GM18508 (cell line): Measurements from ENCODE around the gene ADRA2B.
"Not testable (repeated sequence)": the region's sequence is repeated elsewhere in the genome, so short reads cannot be mapped to it uniquely, and the experiment has no call there.

Source experiments
- ATAC-seq: cut with Tn5 transposase; IDR thresholded peaks from one replicate; pipeline ENCODE4 v1.9.1; 2021; ENCODE audit warnings: moderate number of reproducible peaks; ENCODE audit not compliant: insufficient read depth, unreplicated experiment

Gene ADRA2B

DNA sequence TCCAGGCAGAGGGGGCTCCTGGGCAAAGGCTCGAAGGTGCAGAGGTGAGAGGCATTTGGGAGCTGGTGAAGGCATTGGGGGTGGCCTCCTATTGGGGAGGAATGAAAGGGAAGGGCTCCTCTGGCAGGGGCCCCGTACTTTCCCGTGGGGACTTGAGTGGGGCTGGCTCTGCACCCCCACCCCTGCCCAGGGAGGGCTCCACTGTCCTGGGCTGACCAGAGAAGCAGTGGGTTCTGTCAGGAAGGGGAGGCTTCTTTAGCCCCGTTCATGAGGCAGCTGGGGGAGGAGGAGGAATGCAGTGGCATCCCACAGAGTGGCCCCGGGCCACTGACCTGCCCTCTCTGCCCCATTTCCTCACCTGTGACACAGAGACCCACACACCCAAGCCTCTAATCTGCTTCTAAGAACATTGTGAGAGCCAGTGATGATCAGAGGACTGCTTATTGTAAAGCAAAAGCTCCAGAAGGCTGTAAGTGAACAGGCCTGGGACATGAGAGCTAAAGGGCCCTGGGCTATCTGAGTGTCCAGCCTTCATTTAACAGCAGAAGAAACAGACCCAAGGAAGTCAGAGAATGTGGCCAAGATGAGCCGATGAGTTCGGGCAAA, 43.1 kb downstream of the ADRA2B start:
- ATAC-seq = no peak

GRCh38 chr2:96072746-96073145, 43.6 kb downstream of the ADRA2B start:
- no peak for ATAC-seq

DNA sequence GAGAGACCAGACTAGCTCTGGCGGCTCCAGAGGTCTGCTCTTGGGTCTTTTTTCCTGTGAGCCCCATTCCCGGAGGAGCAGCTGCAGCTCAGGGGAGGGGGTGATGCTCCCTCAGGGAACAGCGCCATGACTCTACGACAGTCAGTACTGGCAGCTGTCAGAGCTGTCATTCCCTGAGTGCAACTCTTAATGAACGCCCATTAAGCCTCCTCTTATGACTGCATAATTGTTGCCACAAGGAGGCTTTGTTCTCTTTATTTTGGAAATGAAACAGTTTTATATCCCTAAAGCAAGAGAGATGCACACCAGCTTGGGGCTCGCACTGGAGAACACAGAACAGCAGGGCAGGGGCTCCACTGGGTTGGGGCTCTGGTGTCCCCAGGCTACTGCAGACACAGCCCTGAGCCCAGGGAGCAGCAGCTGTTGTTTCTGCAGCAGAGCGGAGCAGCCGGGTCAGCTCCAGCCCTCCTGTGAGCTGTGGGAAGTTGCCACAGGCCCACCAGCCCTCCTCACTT, 44.3 kb downstream of the ADRA2B start:
- ATAC-seq = not testable (repeated sequence)

DNA sequence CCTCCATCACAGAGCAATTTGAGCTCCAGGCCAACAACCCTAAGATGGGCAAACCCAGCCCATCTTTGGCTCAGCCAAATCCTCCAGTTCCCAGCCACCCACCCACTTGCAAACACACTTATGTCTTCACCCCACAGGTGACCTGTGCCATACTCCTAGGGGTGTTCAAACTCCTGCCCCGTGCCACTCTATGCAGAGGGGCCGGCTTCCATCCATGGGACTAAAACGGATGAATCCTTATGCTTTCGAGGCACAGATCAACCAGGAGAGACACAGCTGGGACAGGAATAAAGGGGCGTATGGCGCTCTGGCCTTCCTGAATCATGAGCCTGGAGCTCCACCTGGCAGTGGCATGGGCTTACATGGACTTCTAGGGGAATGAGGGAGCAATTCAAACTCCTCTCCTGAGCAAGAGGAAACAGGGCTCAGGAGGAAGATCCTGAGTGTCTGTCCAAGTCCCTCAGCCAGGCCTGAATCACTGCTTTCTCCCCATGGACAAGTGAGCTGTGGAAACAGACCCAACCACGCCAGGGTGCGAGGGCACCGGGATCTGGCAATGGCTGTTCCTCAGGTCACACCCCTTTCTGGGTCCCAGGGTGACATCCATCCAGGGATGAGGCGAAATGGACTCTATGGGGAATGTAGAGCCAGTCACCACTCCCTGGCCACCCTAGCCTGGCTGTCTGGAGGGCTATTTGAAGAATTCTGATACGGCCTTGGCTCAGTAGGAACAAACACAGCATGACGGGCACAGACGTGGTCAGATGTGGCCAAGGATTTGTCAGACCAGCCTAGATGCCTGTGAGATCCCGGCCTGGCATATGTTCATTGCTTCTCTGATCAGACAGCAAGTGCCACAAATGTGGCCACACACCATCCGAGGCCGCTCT, 45.0 kb downstream of the ADRA2B start:
- not testable (repeated sequence) for ATAC-seq

DNA sequence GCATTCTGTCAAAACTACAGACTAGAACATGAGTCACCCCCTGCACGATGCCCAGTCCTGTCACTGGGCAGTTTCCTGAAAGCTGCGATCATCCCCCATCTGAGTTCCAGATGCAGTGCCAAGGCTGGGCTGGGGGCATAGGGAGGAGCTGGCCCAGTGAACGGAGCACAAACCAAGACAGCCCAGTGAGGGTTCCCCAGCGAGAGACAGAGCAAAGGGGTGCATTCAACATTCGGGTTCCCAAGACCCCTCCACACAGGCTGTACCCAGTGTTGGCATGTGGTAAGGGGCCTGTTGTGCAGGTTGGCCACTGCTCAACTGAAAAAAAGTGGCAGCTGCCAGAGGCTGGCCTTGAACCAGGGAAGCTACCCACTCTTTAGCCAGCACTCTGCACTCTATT, 46.0 kb downstream of the ADRA2B start:
- not testable (repeated sequence) for ATAC-seq

- not testable (repeated sequence) for ATAC-seq
Observed at GRCh38 chr2:96069878-96070277, 46.5 kb downstream of the ADRA2B start.

DNA sequence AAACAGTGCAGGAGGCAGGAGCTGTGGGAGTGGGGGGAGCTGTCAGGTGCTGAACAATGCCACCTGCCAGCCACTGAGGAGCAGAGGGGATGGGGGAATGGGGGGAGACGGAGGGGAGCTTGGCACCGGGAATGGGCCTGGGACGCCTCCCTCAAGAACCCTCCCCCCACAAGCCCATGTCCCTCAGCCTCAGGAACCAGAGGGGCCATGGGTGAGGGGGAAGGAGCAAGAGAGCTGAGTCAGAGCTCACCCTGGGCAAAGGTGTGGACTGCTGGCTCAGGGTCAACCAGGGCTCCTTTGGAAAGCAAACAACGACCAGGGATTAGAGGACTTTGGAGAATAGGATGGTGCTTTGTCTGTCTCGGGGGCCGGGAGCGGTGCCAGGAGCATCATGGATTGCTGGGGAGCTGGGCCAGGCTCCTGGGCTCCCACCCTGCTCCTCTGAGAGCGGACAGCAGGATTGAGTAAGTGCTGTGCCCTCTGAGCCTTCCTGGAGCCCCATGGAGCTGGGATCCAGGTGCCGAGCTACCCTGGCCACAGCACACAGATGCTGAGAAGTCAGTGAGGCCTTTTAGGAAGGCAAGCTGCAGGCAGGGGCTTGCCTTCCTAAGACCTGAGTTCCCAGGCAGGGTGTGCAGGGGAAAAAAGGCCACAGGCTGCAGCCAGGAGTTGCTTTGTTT, 48.3 kb downstream of the ADRA2B start:
- ATAC-seq = not testable (repeated sequence)

DNA sequence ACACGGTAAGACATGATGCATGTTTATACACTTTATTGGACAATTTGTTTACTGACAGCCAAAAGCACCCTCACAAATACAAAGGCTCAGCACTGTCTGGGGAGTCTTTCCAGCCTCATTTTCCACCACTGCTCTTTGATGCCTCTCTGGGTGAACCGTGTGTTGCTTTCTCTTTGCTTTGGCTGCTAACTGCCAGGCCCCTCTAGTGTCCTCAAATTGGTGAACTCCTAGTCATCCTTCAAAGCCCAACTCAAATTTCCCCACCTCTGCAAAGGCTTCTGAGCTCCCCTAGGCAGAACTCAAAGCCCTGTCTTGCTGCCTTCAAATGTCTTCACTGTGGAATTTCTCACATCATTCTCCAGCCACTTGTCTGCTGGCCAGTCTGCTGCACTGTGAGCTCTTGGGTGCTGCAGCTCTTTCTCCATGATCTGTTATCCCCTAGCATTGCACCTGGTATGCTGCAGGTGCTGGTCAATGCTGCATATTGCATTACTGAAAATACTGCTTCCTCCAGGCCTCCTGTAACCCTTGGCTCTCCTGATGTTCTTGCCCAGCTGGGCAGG, 49.2 kb downstream of the ADRA2B start:
- ATAC-seq = not testable (repeated sequence)

DNA sequence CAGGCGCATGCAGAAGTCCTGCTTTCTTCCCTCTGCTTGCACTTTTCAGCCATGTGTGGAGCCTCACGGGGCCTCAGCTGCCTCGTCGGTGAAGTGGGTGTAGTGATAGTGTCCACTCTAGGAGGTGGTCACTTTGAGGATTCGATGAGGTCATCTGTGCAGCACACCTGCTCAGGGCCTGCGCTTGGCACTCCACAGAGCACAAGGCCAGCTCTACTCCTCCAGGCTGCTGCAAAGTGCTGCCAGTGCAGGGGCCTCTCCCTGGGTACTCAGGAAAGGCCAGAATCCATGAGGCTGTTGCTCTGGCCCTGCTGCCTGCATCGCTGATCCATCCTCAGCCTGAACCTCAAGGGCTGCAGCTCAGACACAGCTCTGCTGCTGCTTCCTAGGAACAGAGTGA, 49.9 kb downstream of the ADRA2B start:
- ATAC-seq = not testable (repeated sequence)

GRCh38 chr2:96065954-96066353, 50.4 kb downstream of the ADRA2B start:
- not testable (repeated sequence) for ATAC-seq

- ATAC-seq = no peak
Observed at GRCh38 chr2:96065381-96065930, 50.9 kb downstream of the ADRA2B start.

DNA sequence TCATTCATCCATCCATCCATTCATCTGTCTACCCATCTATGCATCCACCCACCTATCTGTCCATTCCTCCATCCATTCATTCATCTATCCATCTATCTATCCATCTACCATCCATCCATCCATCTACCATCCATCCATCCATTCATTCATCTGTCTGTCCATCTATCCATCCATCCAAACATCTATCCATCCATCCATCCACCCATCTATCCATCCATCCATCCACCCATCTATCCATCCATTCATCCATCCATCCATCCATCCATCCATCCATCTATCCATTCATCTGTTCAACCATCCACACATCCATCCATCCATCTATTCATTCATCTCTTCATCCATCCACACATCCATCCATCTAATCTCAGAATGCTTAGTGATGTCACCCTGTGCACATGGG, 51.6 kb downstream of the ADRA2B start:
- not testable (repeated sequence) for ATAC-seq

DNA sequence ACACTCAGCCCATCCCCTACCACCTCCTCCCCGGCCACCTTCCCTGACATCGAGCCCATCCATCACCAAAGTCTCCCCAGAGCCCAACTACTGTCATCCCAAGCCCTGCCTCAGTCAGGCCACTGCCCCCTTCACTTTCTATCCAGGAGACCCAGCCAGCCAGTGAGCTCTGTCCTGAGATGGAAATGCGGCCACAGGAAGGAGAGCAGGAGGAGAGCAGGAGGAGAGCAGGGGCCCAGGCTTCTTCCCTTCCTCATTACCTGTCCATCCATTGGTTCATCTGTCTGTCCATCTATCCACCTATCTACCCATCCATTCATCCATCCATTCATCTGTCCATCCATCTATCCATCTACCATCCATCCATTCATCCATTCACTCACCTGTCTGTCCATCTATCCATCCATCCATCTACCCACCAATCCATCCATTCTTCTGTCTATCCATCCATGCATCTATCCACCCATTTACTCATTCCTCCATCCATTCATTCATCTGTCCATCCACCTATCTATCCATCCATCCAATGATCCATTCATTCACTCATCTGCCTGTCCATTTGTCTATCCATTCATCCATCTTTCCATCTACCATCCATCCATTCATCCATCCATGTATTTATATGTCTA, 52.2 kb downstream of the ADRA2B start:
- not testable (repeated sequence) for ATAC-seq

DNA sequence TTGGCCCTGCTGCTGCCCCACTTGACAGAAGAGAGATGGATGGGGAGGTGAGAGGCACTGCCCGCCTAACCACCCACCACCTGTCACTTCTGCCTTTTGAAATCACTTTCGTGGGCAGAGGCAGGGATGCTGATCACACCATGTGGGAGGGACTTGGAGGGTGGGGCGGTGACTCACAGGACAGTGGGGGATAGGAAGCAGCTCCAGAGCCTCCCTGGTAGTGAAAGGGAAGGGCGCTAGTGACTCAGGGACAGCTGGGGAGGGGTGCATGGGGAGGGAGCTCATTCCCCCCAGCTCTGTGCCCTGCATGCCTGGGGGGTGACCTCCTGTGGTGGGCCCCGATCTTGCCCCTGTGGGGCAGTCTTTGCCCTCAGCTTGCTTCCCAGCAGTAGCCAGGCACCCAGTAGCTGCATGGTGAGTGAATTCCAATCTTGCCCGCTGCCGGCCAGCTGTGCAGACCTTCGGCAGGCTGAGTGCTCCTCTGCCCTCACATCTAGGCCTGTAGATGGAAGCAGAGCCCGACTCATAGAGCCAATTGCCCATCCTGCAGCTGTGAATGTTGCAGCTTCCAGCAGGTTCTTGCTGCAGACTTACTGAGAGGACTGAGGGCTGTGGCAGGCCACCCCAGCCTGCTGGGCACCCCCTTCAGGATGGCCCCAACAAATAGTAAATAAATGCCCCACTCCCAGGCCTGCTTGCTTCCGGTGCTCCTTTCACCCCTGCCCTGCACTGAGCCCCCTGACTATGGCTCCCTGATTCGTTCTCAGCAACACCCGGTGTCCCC, 53.1 kb downstream of the ADRA2B start:
- ATAC-seq = not testable (repeated sequence)
